ENCODE results near the gene MPZL2. TPM values are rescaled to one million over a fixed set of nuclear protein-coding genes. Genes with fewer than 3 reads are reported as not detected.

MPZL2 gene
- polyA plus RNA-seq, 1 donor from 2014 or later: not detected

DNA sequence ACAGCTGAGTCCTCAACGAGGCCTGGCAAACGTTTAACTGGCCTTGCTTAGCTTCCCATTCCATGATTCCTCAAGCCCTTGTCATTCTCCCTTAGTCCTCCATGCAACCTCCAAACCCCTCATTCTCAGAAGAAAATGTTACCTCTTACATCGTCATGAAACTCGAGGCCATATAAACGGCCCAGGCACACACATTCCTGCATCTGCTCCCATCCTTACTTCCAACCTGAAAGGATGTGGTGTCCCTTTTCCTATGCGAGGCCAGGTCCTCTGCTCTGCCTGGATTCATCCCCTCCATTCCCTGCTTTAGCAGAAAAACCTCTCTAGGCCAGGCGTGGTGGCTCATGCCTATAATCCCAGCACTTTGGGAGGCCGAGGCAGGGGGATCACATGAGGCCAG is 20.9 kb downstream of the MPZL2 start:
- Histone ChIP-seq H4K20me1 (ENCODE audit: insufficient read depth) (no peaks in the 10 kb centered on the region), H3K27ac (ENCODE audit: low read length) (no peak overlapping the region), H2AFZ (ENCODE audit: low read depth, low read length) (no peak overlapping the region), H3K9ac (ENCODE audit: low read length) (no peak overlapping the region), H3K4me2 (ENCODE audit: low read length) (no peak overlapping the region), H3K79me2 (replicated peaks; ENCODE audit: insufficient read depth, low read length) (no peaks in the 10 kb centered on the region), H3K9me2 (ENCODE audit: insufficient read depth, low read length) (no peaks in the 10 kb centered on the region), H3K9me3 (ENCODE audit: low read length) (no peaks in the 10 kb centered on the region), H3K36me3 (ENCODE audit: insufficient read depth, low read length) (no peaks in the 10 kb centered on the region), H3F3A (ENCODE audit: insufficient read depth, low read length, poor library complexity, severe bottlenecking) (no peaks in the 10 kb centered on the region), H3K27me3 (ENCODE audit: insufficient read depth, low read depth, low read length) (no peaks in the 10 kb centered on the region), H3K4me3 (ENCODE audit: low read length) (no peak overlapping the region)
- TF ChIP-seq EP300 (conservative IDR thresholded peaks at IDR 0.05; ENCODE audit: poor library complexity, severe bottlenecking) (no peak), EZH2 (IDR thresholded peaks at IDR 0.05; ENCODE audit: borderline replicate concordance, insufficient read depth, low read length, poor library complexity, severe bottlenecking) (no peak), TAF1 (IDR thresholded peaks at IDR 0.05; ENCODE audit: low read depth) (no peak), RAD21 (conservative IDR thresholded peaks at IDR 0.05) (no peak)
- TF ChIP-seq, protein P1, sequence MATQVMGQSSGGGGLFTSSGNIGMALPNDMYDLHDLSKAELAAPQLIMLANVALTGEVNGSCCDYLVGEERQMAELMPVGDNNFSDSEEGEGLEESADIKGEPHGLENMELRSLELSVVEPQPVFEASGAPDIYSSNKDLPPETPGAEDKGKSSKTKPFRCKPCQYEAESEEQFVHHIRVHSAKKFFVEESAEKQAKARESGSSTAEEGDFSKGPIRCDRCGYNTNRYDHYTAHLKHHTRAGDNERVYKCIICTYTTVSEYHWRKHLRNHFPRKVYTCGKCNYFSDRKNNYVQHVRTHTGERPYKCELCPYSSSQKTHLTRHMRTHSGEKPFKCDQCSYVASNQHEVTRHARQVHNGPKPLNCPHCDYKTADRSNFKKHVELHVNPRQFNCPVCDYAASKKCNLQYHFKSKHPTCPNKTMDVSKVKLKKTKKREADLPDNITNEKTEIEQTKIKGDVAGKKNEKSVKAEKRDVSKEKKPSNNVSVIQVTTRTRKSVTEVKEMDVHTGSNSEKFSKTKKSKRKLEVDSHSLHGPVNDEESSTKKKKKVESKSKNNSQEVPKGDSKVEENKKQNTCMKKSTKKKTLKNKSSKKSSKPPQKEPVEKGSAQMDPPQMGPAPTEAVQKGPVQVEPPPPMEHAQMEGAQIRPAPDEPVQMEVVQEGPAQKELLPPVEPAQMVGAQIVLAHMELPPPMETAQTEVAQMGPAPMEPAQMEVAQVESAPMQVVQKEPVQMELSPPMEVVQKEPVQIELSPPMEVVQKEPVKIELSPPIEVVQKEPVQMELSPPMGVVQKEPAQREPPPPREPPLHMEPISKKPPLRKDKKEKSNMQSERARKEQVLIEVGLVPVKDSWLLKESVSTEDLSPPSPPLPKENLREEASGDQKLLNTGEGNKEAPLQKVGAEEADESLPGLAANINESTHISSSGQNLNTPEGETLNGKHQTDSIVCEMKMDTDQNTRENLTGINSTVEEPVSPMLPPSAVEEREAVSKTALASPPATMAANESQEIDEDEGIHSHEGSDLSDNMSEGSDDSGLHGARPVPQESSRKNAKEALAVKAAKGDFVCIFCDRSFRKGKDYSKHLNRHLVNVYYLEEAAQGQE (IDR thresholded peaks at IDR 0.05; ENCODE audit: borderline replicate concordance): no peak
- TF ChIP-seq, protein P2, sequence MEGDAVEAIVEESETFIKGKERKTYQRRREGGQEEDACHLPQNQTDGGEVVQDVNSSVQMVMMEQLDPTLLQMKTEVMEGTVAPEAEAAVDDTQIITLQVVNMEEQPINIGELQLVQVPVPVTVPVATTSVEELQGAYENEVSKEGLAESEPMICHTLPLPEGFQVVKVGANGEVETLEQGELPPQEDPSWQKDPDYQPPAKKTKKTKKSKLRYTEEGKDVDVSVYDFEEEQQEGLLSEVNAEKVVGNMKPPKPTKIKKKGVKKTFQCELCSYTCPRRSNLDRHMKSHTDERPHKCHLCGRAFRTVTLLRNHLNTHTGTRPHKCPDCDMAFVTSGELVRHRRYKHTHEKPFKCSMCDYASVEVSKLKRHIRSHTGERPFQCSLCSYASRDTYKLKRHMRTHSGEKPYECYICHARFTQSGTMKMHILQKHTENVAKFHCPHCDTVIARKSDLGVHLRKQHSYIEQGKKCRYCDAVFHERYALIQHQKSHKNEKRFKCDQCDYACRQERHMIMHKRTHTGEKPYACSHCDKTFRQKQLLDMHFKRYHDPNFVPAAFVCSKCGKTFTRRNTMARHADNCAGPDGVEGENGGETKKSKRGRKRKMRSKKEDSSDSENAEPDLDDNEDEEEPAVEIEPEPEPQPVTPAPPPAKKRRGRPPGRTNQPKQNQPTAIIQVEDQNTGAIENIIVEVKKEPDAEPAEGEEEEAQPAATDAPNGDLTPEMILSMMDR (IDR thresholded peaks at IDR 0.05; ENCODE audit: poor library complexity, severe bottlenecking): no peak

DNA sequence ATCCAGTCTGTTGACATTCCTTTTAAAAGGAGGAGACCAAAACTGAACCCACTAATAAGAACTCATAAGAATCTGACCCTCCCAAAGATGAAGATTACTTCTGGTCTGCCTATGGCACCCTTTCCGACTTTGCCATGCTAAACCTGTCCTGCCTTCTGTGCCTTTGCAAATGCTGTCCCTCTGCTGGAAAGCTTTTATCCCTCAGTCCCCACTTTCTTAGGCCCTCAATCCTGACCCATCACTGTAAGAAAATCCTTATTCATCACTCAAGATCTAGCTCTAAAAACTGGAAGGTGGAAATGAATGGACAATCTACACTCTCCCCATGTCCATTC is 22.4 kb downstream of the MPZL2 start:
- H3K4me2 ChIP-seq (ENCODE audit: low read length): no peak overlapping the region
- H3K9ac ChIP-seq (ENCODE audit: low read length): no peak overlapping the region

More for the DNA sequence above, 22.4 kb downstream of the MPZL2 start:
- H3K79me2 ChIP-seq (replicated peaks; ENCODE audit: insufficient read depth, low read length): no peaks in the 10 kb centered on the region
- no peaks in the 10 kb centered on the region for H3K27me3 ChIP-seq (ENCODE audit: insufficient read depth, low read depth, low read length)
- no peaks in the 10 kb centered on the region for H4K20me1 ChIP-seq (ENCODE audit: insufficient read depth)
- H3F3A ChIP-seq (ENCODE audit: insufficient read depth, low read length, poor library complexity, severe bottlenecking): no peaks in the 10 kb centered on the region
- H2AFZ ChIP-seq (ENCODE audit: low read depth, low read length): no peak overlapping the region
- H3K36me3 ChIP-seq (ENCODE audit: insufficient read depth, low read length): no peaks in the 10 kb centered on the region
- no peak overlapping the region for H3K27ac ChIP-seq (ENCODE audit: low read length)
- H3K9me3 ChIP-seq (ENCODE audit: low read length): no peaks in the 10 kb centered on the region
- no peak overlapping the region for H3K4me3 ChIP-seq (ENCODE audit: low read length)
- no peaks in the 10 kb centered on the region for H3K9me2 ChIP-seq (ENCODE audit: insufficient read depth, low read length)
- no peak for TF ChIP-seq EP300 (conservative IDR thresholded peaks at IDR 0.05; ENCODE audit: poor library complexity, severe bottlenecking)
- TF ChIP-seq, protein P2 (IDR thresholded peaks at IDR 0.05; ENCODE audit: poor library complexity, severe bottlenecking): no peak
- no peak for TF ChIP-seq EZH2 (IDR thresholded peaks at IDR 0.05; ENCODE audit: borderline replicate concordance, insufficient read depth, low read length, poor library complexity, severe bottlenecking)
- TF ChIP-seq RAD21 (conservative IDR thresholded peaks at IDR 0.05): no peak
- TF ChIP-seq TAF1 (IDR thresholded peaks at IDR 0.05; ENCODE audit: low read depth): no peak
- TF ChIP-seq POLR2AphosphoS5 (IDR thresholded peaks at IDR 0.05): no peak
- no peak for TF ChIP-seq SMC3 (conservative IDR thresholded peaks at IDR 0.05; ENCODE audit: poor library complexity)
- TF ChIP-seq, protein P1 (IDR thresholded peaks at IDR 0.05; ENCODE audit: borderline replicate concordance): no peak
- TF ChIP-seq MXI1 (conservative IDR thresholded peaks at IDR 0.05; ENCODE audit: poor library complexity, severe bottlenecking): no peak
